Neural progenitor cell (in vitro differentiated cells): Measurements from ENCODE around the gene SLC5A4.
"Not testable (repeated sequence)": the region's sequence is repeated elsewhere in the genome, so short reads cannot be mapped to it uniquely, and the experiment has no call there.

ENCODE experiments used
- EZH2 ChIP-seq: fragments of 200-600 bp; sonication (generic); IDR thresholded peaks from 2 replicates; pipeline ENCODE4 v1.6.1; 2017; ENCODE audit warnings: antibody characterized with exemption, mild to moderate bottlenecking, moderate library complexity
- EZH2phosphoT487 ChIP-seq: fragments of 200-600 bp; sonication (generic); IDR thresholded peaks from 2 replicates; pipeline ENCODE4 v1.6.1; 2017; ENCODE audit warnings: antibody characterized with exemption
- TF ChIP-seq, protein P1 (sequence below): fragments of 200-600 bp; sonication (generic); IDR thresholded peaks from 2 replicates; pipeline ENCODE4 v1.5.1; 2017; ENCODE audit warnings: antibody characterized with exemption, mild to moderate bottlenecking

DNA sequence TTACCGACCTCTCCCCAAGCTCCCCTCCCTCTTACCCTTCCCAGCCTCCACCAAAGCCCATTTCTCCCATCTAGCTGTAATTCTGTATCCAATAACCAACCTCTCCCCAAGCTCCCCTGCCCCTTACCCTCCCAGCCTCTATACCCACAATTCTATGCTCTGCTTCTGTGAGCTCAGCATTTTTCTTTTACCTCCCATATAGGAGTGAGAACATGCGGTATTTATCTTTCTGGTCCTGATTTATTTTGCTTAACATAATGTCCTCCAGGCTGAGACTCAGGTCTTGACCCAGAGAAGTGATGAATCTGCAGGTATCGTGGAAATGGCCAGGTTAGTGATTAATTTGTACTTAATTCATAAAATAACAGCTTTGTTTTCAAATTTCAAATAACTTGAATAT is 59.2 kb downstream of the SLC5A4 start:
- TF ChIP-seq, protein P1, sequence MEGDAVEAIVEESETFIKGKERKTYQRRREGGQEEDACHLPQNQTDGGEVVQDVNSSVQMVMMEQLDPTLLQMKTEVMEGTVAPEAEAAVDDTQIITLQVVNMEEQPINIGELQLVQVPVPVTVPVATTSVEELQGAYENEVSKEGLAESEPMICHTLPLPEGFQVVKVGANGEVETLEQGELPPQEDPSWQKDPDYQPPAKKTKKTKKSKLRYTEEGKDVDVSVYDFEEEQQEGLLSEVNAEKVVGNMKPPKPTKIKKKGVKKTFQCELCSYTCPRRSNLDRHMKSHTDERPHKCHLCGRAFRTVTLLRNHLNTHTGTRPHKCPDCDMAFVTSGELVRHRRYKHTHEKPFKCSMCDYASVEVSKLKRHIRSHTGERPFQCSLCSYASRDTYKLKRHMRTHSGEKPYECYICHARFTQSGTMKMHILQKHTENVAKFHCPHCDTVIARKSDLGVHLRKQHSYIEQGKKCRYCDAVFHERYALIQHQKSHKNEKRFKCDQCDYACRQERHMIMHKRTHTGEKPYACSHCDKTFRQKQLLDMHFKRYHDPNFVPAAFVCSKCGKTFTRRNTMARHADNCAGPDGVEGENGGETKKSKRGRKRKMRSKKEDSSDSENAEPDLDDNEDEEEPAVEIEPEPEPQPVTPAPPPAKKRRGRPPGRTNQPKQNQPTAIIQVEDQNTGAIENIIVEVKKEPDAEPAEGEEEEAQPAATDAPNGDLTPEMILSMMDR = not testable (repeated sequence)
- not testable (repeated sequence) for TF ChIP-seq EZH2phosphoT487, EZH2
